CD4-positive, alpha-beta memory T cell (primary cell): ENCODE measurements around the gene MYO5A. TPM values are rescaled to one million over a fixed set of nuclear protein-coding genes. Genes with fewer than 3 reads are reported as not detected.

Experiments used
- CTCF ChIA-PET: fragments of 350-600 bp; sonication (Branson Sonifier 250); formaldehyde crosslinking; loops from one replicate; lab custom pipeline; 2021; ENCODE audit warnings: inconsistent platforms; ENCODE audit not compliant: partially characterized antibody; lab: Charles Lee
- POLR2A ChIA-PET: fragments of 350-600 bp; sonication (Branson Sonifier 250); formaldehyde crosslinking; loops from one replicate; lab custom pipeline; 2021; ENCODE audit not compliant: partially characterized antibody; lab: Charles Lee
- DNase-seq, 5 donors: peaks; one replicate each; pipeline versions ENCODE4 v3.0.0 to v3.0.0-alpha.2; 2020 to 2022; ENCODE audit warnings: mixed read lengths in 1 of 5
- H3K27ac ChIP-seq: one replicate; pipeline ENCODE4 v1.7.0; 2013; ENCODE audit warnings: low read depth, low read length
- H3K27me3 ChIP-seq: 2 replicates; pipeline ENCODE4 v1.7.0; 2013; ENCODE audit warnings: mild to moderate bottlenecking, low read length, moderate library complexity; ENCODE audit not compliant: insufficient read depth
- H3K36me3 ChIP-seq: 2 replicates; pipeline ENCODE4 v1.7.0; 2013; ENCODE audit warnings: mild to moderate bottlenecking, low read length, moderate library complexity; ENCODE audit not compliant: insufficient read depth
- H3K4me1 ChIP-seq: 2 replicates; pipeline ENCODE4 v1.7.0; 2013; ENCODE audit warnings: mild to moderate bottlenecking, low read length, moderate library complexity; ENCODE audit not compliant: insufficient read depth
- H3K4me3 ChIP-seq, 2 donors: one replicate each; pipeline ENCODE4 v1.7.0; 2013; ENCODE audit warnings: low read length in 2 of 2, mild to moderate bottlenecking in 1 of 2
- H3K9me3 ChIP-seq, 2 donors: one replicate each; pipeline ENCODE4 v1.7.0; 2013; ENCODE audit warnings: low read length in 2 of 2, control low read depth in 1 of 2; ENCODE audit not compliant: control insufficient read depth in 1 of 2
- H3K27ac Mint-ChIP-seq, 7 donors: one replicate each; pipeline ENCODE4 v1.8.0; 2020 to 2021; ENCODE audit warnings: mixed read lengths in 7 of 7, mild to moderate bottlenecking in 6 of 7, inconsistent platforms in 3 of 7, moderate library complexity in 3 of 7
- H3K27me3 Mint-ChIP-seq, 2 donors: one replicate each; pipeline ENCODE4 v1.8.0; 2020 to 2021; ENCODE audit warnings: mixed read lengths in 2 of 2
- H3K36me3 Mint-ChIP-seq, 2 donors: one replicate each; pipeline ENCODE4 v1.8.0; 2020 to 2021; ENCODE audit warnings: mixed read lengths in 2 of 2, inconsistent platforms in 1 of 2, mild to moderate bottlenecking in 1 of 2
- H3K4me1 Mint-ChIP-seq, 4 donors: one replicate each; pipeline ENCODE4 v1.8.0; 2020 to 2021; ENCODE audit warnings: mixed read lengths in 4 of 4, mild to moderate bottlenecking in 1 of 4
- H3K4me3 Mint-ChIP-seq, 8 donors: one replicate each; pipeline ENCODE4 v1.8.0; 2020 to 2021; ENCODE audit warnings: mixed read lengths in 8 of 8, mild to moderate bottlenecking in 7 of 8, moderate library complexity in 6 of 8, inconsistent platforms in 3 of 8
- H3K9me3 Mint-ChIP-seq, 8 donors: one replicate each; pipeline ENCODE4 v1.8.0; 2020 to 2021; ENCODE audit warnings: mixed read lengths in 8 of 8, mild to moderate bottlenecking in 5 of 8, inconsistent platforms in 3 of 8, moderate library complexity in 1 of 8
- intact Hi-C: fragments of 100-400 bp; cut with micrococcal nuclease; formaldehyde crosslinking; loops from one replicate; pipeline ENCODE4 v1.15.1; 2023
- polyA plus RNA-seq, 2 donors: library from polyadenylated mRNA; unstranded; fragments of 300-500 nt; fragmentation: Illumina TruSeq; gene quantifications; one replicate each; pipeline ENCODE4 v1.2.3, GENCODE V29; 2021
- total RNA-seq, 2 experiments: library from RNA; stranded (reverse); gene quantifications; one replicate each; pipeline ENCODE4 v1.2.3, GENCODE V29; 2021

The MYO5A gene
- total and polyA plus RNA-seq, 4 experiments from 2014 or later, result 3.6 to 43.9 (median 25.6) TPM

DNA sequence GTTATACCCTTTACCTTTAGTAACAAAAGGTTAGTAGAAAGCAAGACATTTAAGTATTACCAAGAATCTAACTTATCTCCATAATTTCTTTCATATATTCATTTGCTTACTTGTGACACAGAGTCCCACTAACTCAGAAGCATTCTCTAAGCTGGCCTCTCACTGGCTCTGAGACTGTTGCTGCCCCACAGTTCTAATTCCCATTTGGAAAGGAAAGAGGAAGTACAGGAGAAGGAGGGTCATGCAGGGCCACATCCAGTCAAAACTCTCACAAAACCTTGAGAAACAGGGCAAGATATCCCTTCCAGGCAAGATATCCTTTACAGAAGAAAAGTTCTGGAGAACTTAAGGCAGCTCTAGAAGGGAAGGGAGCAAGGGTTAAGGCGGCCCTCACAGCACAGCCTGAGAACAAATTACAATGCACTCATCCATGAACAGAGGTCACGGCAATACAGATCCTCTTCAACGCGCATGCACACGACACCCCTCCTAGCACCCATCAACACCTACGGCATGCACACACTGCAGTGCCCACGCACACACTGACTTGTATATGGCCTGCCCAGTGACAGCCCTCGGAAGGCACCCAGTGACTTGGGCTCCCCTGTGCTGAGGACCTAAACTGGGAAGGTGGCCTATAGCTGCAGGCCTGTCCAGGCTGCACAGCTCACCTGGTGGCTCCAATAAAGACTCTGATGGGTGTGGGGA lies 220.1 kb downstream of the MYO5A start:
- H3K36me3 ChIP-seq, result peaks cover 28% of the 10 kb centered on the region
- CTCF ChIA-PET, result no interaction called here
- peaks cover 5 to 12% (median 8%) of the 10 kb centered on the region in 4 donors for H3K4me1 Mint-ChIP-seq
- intact Hi-C loops, result no loop called here
- no peaks in the 10 kb centered on the region for H3K9me3 ChIP-seq
- H3K27ac Mint-ChIP-seq, result peak overlapping the region in 1 of 7 donors; percentile 42
- peaks cover 0 to 2% (median 0%) of the 10 kb centered on the region in 8 donors for H3K9me3 Mint-ChIP-seq
- no peaks in the 10 kb centered on the region for H3K27me3 Mint-ChIP-seq
- H3K27ac ChIP-seq, result no peak overlapping the region
- POLR2A ChIA-PET, result no interaction called here
- H3K27me3 ChIP-seq, result no peaks in the 10 kb centered on the region
- H3K4me1 ChIP-seq, result peaks cover 5% of the 10 kb centered on the region
- H3K36me3 Mint-ChIP-seq, result peaks cover 33 to 55% of the 10 kb centered on the region in 2 donors
- no peak overlapping the region for H3K4me3 ChIP-seq
- H3K4me3 Mint-ChIP-seq, result no peak overlapping the region
- no peak for DNase-seq

- intact Hi-C loops, result no loop called here
- peaks cover 26 to 47% of the 10 kb centered on the region in 2 donors for H3K36me3 Mint-ChIP-seq
- no peaks in the 10 kb centered on the region for H3K9me3 Mint-ChIP-seq
- ChIA-PET POLR2A (no interaction called here), CTCF (no interaction called here)
- no peaks in the 10 kb centered on the region for H3K27me3 Mint-ChIP-seq
- H3K4me3 ChIP-seq, result no peak overlapping the region
- DNase-seq, result no peak
- H3K27ac Mint-ChIP-seq, result no peak overlapping the region
- H3K27ac ChIP-seq, result no peak overlapping the region
- H3K4me1 ChIP-seq, result peaks cover 11% of the 10 kb centered on the region
- peaks cover 8 to 17% (median 13%) of the 10 kb centered on the region in 4 donors for H3K4me1 Mint-ChIP-seq
- no peaks in the 10 kb centered on the region for H3K27me3 ChIP-seq
- peaks cover 21% of the 10 kb centered on the region for H3K36me3 ChIP-seq
- H3K4me3 Mint-ChIP-seq, result no peak overlapping the region
- no peaks in the 10 kb centered on the region for H3K9me3 ChIP-seq
These were observed 220.8 kb downstream of the MYO5A start for GRCh38 chr15:52307847-52308246.

GRCh38 chr15:52306270-52306669 lies 222.4 kb downstream of the MYO5A start:
- Histone ChIP-seq H3K27ac (no peak overlapping the region), H3K27me3 (no peaks in the 10 kb centered on the region), H3K4me3 (no peak overlapping the region), H3K4me1 (peaks cover 11% of the 10 kb centered on the region), H3K36me3 (peaks cover 12% of the 10 kb centered on the region), H3K9me3 (no peaks in the 10 kb centered on the region)
- intact Hi-C loops, result no loop called here
- Mint-ChIP-seq H3K27ac (peak overlapping the region in 1 of 7 donors; percentile 1), H3K36me3 (peaks cover 18 to 40% of the 10 kb centered on the region in 2 donors), H3K4me1 (peaks cover 8 to 17% (median 13%) of the 10 kb centered on the region in 4 donors), H3K9me3 (no peaks in the 10 kb centered on the region), H3K4me3 (no peak overlapping the region), H3K27me3 (no peaks in the 10 kb centered on the region)
- ChIA-PET POLR2A (no interaction called here), CTCF (no interaction called here)
- DNase-seq, result no peak

- Mint-ChIP-seq H3K4me3 (no peak overlapping the region), H3K27ac (peak overlapping the region in 1 of 7 donors; percentile 5)
These were observed 225.4 kb downstream of the MYO5A start for GRCh38 chr15:52303093-52303772.

GRCh38 chr15:52301265-52301847 lies 227.3 kb downstream of the MYO5A start:
- Mint-ChIP-seq H3K9me3 (peaks cover 0 to 1% (median 0%) of the 10 kb centered on the region in 8 donors), H3K27ac (peak overlapping the region in 1 of 7 donors; percentile 62), H3K27me3 (peaks cover 0 to 2% of the 10 kb centered on the region in 2 donors), H3K36me3 (peaks cover 0 to 19% of the 10 kb centered on the region in 2 donors), H3K4me3 (no peak overlapping the region), H3K4me1 (peaks cover 8 to 17% (median 12%) of the 10 kb centered on the region in 4 donors)
- DNase-seq, result no peak
- intact Hi-C loops, result no loop called here
- Histone ChIP-seq H3K4me3 (no peak overlapping the region), H3K36me3 (peaks cover 3% of the 10 kb centered on the region), H3K27ac (no peak overlapping the region), H3K27me3 (no peaks in the 10 kb centered on the region), H3K9me3 (no peaks in the 10 kb centered on the region), H3K4me1 (peaks cover 11% of the 10 kb centered on the region)
- CTCF ChIA-PET, result no interaction called here
- POLR2A ChIA-PET, result no interaction called here

More at GRCh38 chr15:52303093-52303772, 225.4 kb downstream of the MYO5A start:
- Histone ChIP-seq H3K9me3 (no peaks in the 10 kb centered on the region), H3K27ac (no peak overlapping the region), H3K4me1 (peaks cover 11% of the 10 kb centered on the region), H3K27me3 (no peaks in the 10 kb centered on the region), H3K36me3 (peaks cover 3% of the 10 kb centered on the region), H3K4me3 (no peak overlapping the region)
- Mint-ChIP-seq H3K27me3 (no peaks in the 10 kb centered on the region), H3K9me3 (peaks cover 0 to 1% (median 0%) of the 10 kb centered on the region in 8 donors), H3K4me1 (peaks cover 8 to 17% (median 12%) of the 10 kb centered on the region in 4 donors), H3K36me3 (peaks cover 0 to 24% of the 10 kb centered on the region in 2 donors)
- ChIA-PET POLR2A (no interaction called here), CTCF (interaction anchor here (1.3 to 1.8 kb wide), 3 partner anchors 13 to 432 kb away, joined by 3 to 6 read pairs (median 5); no protein-coding TSS in a partner anchor)
- intact Hi-C loops, result no loop called here
- DNase-seq, result no peak

DNA sequence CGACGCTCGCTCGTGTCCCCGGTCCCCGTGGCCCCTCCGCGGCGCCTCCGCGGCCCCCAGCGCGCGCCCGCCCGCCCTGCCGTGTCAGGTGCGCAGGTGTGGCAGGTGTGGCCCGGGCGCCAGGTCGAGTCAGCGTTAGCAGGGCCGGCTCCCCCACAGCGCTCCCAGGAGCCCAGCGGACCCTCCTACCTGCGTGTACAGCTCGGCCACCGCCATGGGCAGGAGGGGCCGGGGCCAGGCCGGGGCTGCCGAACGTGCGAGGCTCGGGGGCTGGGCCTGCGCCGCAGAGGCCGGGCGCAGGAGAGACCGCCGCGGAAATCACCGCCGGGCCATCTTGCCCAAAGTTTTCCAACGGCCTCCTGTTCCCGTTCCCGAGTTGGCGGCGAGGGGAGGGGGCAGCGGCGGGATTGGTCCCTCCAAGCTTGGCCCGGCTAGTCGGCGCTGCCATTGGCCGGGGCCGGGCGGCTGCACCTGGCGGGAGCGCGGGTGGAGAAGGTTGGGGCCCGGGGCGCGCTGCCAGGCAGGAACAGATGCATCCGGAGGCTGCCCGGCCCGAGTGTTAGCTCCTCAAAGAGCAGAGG lies 233.2 kb downstream of the MYO5A start, which contains the start of gene MYO5C:
TSS of gene MYO5C (minus strand) at position 384 of the 581 bp plus-strand sequence. CDS start at position 216, 168 bp downstream.
- POLR2A ChIA-PET, result no interaction called here
- intact Hi-C loops, result no loop called here
- H3K4me1 Mint-ChIP-seq, result peaks cover 0 to 8% (median under 1%) of the 10 kb centered on the region in 4 donors
- Histone ChIP-seq H3K4me3 (peak within 1 kb of the TSS in 1 of 2 donors; percentile 22), H3K9me3 (no peaks in the 10 kb centered on the region), H3K27me3 (peaks cover 11% of the 10 kb centered on the region), H3K4me1 (peaks cover 7% of the 10 kb centered on the region), H3K27ac (no peak within 1 kb of the TSS), H3K36me3 (no peaks in the 10 kb centered on the region)
- H3K4me3 Mint-ChIP-seq, result peak within 1 kb of the TSS; percentile 12 to 64 (median 44)
- peaks cover 0 to 2% (median 0%) of the 10 kb centered on the region in 8 donors for H3K9me3 Mint-ChIP-seq
- DNase-seq, result peak in 1 of 5 donors; percentile 7
- peaks cover 18 to 30% of the 10 kb centered on the region in 2 donors for H3K27me3 Mint-ChIP-seq
- no peaks in the 10 kb centered on the region for H3K36me3 Mint-ChIP-seq
- H3K27ac Mint-ChIP-seq, result peak within 1 kb of the TSS in 1 of 7 donors; percentile 39
- CTCF ChIA-PET, result no interaction called here
